HG02610 (cell line): ENCODE data around the gene BATF.

Experiments used
- ATAC-seq: cut with Tn5 transposase; IDR thresholded peaks from one replicate; pipeline ENCODE4 v1.9.1; 2021; ENCODE audit warnings: mild to moderate bottlenecking, moderate library complexity; ENCODE audit not compliant: unreplicated experiment

BATF gene

DNA sequence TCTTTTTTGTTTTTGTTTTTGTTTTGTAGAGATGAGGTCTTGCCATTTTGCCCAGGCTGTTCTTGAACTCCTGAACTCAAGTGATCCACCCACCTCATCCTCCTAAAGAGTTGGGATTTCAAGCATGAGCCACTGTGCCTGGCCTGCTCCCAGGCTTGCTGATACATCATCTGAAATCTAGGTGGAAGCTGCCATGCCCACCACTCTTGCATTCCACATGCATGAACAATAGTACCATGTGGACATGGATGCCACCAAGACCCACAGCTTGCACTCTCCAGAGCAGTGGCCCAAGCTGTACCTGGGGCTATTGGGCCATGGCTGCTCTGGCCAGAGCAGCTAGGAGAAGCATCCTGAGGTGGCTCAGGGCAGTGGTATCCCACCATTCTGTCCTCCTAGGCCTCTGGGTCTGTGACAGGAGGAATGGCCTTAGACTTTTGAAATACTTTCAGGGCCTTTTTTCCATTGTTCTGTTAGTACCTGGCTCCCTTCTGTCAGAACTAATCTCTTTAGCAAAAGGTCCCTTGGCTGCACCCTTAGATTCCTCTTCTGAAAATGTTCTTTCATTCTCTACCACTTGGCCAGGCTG is 69.8 kb downstream of the BATF start:
- ATAC-seq = no peak

DNA sequence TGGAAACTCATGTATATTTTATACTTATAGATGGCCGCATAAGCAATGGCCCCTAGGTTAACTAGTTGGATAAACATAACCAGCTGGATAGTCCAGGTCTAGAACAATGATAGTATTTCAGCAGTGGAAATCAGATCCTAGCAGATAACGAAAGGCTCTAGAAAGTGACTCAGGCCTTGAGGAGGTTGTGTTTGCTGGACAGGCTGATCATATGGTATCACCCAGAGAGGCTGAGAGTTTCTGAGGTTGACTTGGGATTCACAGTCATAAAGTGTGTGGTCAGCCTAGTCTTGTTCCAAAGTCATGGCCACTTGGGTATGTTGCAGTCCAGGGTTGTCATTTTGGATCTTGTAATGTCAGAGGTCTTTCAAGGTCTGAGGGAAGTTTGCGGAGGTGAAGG is 73.0 kb downstream of the BATF start:
- ATAC-seq = no peak
